Smooth muscle cell (in vitro differentiated cells): Measurements from ENCODE around the gene TLE3. TPM values are rescaled to one million over a fixed set of nuclear protein-coding genes. Genes with fewer than 3 reads are reported as not detected.
A peak's percentile ranks its signal among the peaks of the same experiment; 100 is the strongest.

ENCODE experiments used
- DNase-seq: peaks from one replicate; lab custom pipeline; 2025; ENCODE audit not compliant: unreplicated experiment; lab: John Stamatoyannopoulos, UW
- H2AFZ ChIP-seq: fragments of 200-600 bp; sonication (generic); 2 replicates; pipeline ENCODE4 v1.6.0; 2016; ENCODE audit warnings: antibody characterized with exemption, low read depth, mild to moderate bottlenecking
- H3F3A ChIP-seq: fragments of 200-600 bp; sonication (generic); 2 replicates; pipeline ENCODE4 v1.6.0; 2017; ENCODE audit warnings: antibody characterized with exemption, low read depth
- H3K27ac ChIP-seq: fragments of 200-600 bp; sonication (generic); 2 replicates; pipeline ENCODE4 v1.5.1; 2016; ENCODE audit warnings: low read depth, mild to moderate bottlenecking
- H3K27me3 ChIP-seq: fragments of 200-600 bp; sonication (generic); 2 replicates; pipeline ENCODE4 v1.6.1; 2016; ENCODE audit warnings: low read depth, mild to moderate bottlenecking
- H3K36me3 ChIP-seq: fragments of 200-600 bp; sonication (generic); 2 replicates; pipeline ENCODE4 v1.5.1; 2016; ENCODE audit warnings: low read depth
- H3K4me1 ChIP-seq: fragments of 200-600 bp; sonication (generic); 2 replicates; pipeline ENCODE4 v1.5.1; 2016; ENCODE audit warnings: low read depth
- H3K4me2 ChIP-seq: fragments of 200-600 bp; sonication (generic); 2 replicates; pipeline ENCODE4 v1.6.0; 2016; ENCODE audit warnings: mild to moderate bottlenecking
- H3K4me3 ChIP-seq: fragments of 200-600 bp; sonication (generic); 2 replicates; pipeline ENCODE4 v1.5.1; 2016; ENCODE audit warnings: mild to moderate bottlenecking
- H3K79me2 ChIP-seq: fragments of 200-600 bp; sonication (generic); 2 replicates; pipeline ENCODE4 v1.6.0; 2016; ENCODE audit warnings: low read depth, mild to moderate bottlenecking
- H3K9ac ChIP-seq: fragments of 200-600 bp; sonication (generic); 2 replicates; pipeline ENCODE4 v1.6.0; 2016; ENCODE audit warnings: low read depth
- H3K9me3 ChIP-seq: fragments of 200-600 bp; sonication (generic); replicated peaks from 2 replicates; pipeline ENCODE4 v1.5.1; 2016; ENCODE audit warnings: low read depth
- H4K20me1 ChIP-seq: fragments of 200-600 bp; sonication (generic); 2 replicates; pipeline ENCODE4 v1.6.0; 2016; ENCODE audit warnings: low read depth
- CTCF ChIP-seq: fragments of 200-600 bp; sonication (generic); IDR thresholded peaks from 2 replicates; pipeline ENCODE4 v1.5.1; 2017; ENCODE audit warnings: borderline replicate concordance, mild to moderate bottlenecking, antibody characterized with exemption; ENCODE audit not compliant: insufficient read depth, poor library complexity, severe bottlenecking
- WGBS: methylation state at CpG from one replicate; pipeline ENCODE4 v1.1.7; 2016; ENCODE audit warnings: low lambda C conversion rate; 5-methylcytosine and 5-hydroxymethylcytosine counted together
- polyA plus RNA-seq: library from polyadenylated mRNA; unstranded; fragments of >200 nt; fragmentation: Nextera tagmentation; extraction: Ambion mirVana; gene quantifications from 2 replicates; pipeline ENCODE4 v1.2.1, GENCODE V29; 2016
- total RNA-seq: library from RNA; depleted of rRNA; stranded (reverse); fragments of >200 nt; gene quantifications from 2 replicates; pipeline ENCODE4 v1.2.3, GENCODE V29; 2014

Gene TLE3
- total and polyA plus RNA-seq, 2 experiments from 2014 or later = 50.9 to 53.2 TPM

- no peaks in the 10 kb centered on the region for H3K79me2 ChIP-seq
- no peak overlapping the region for H2AFZ ChIP-seq
- peak overlapping the region; percentile 68 for H3K27ac ChIP-seq
- H3K27me3 ChIP-seq = no peaks in the 10 kb centered on the region
- no peaks in the 10 kb centered on the region for H3K9me3 ChIP-seq
- H3K4me3 ChIP-seq = no peak overlapping the region
- peaks cover 6% of the 10 kb centered on the region for H3K4me1 ChIP-seq
- peaks cover 83% of the 10 kb centered on the region for H4K20me1 ChIP-seq
- peaks cover 25% of the 10 kb centered on the region for H3F3A ChIP-seq
- whole genome bisulfite sequencing = 97% methylated on average over 7 of the region's 7 CpGs
- DNase-seq = no peak
- H3K9ac ChIP-seq = no peak overlapping the region
- H3K4me2 ChIP-seq = no peak overlapping the region
- peaks cover 8% of the 10 kb centered on the region for H3K36me3 ChIP-seq
- no peak for TF ChIP-seq CTCF
Measured at GRCh38 chr15:70050970-70051369, 46.7 kb downstream of the TLE3 start.

- Histone ChIP-seq H3K36me3 (peaks cover 8% of the 10 kb centered on the region), H2AFZ (no peak overlapping the region), H3K27me3 (no peaks in the 10 kb centered on the region), H3F3A (peaks cover 25% of the 10 kb centered on the region), H3K4me1 (peaks cover 6% of the 10 kb centered on the region), H3K9me3 (no peaks in the 10 kb centered on the region), H3K27ac (peak overlapping the region; percentile 68), H3K79me2 (no peaks in the 10 kb centered on the region), H3K4me3 (no peak overlapping the region), H3K9ac (no peak overlapping the region), H3K4me2 (peak overlapping the region; percentile 24), H4K20me1 (peaks cover 78% of the 10 kb centered on the region)
- WGBS = 74% methylated on average over 9 of the region's 9 CpGs
- no peak for DNase-seq
- TF ChIP-seq CTCF = no peak
Measured at GRCh38 chr15:70050441-70050840, 47.3 kb downstream of the TLE3 start.

- Histone ChIP-seq H3K27ac (peak overlapping the region; percentile 68), H3K36me3 (peaks cover 8% of the 10 kb centered on the region), H3K9me3 (no peaks in the 10 kb centered on the region), H3K9ac (no peak overlapping the region), H3F3A (peaks cover 25% of the 10 kb centered on the region), H3K4me1 (peaks cover 6% of the 10 kb centered on the region), H2AFZ (no peak overlapping the region), H4K20me1 (peaks cover 72% of the 10 kb centered on the region), H3K4me2 (no peak overlapping the region), H3K4me3 (no peak overlapping the region), H3K27me3 (no peaks in the 10 kb centered on the region), H3K79me2 (no peaks in the 10 kb centered on the region)
- DNase-seq = no peak
- 58% methylated on average over 22 of the region's 22 CpGs for WGBS
- no peak for TF ChIP-seq CTCF
Measured at GRCh38 chr15:70049701-70050301, 47.9 kb downstream of the TLE3 start.
